Neutrophil (primary cell): ENCODE results near the gene COPZ2.
"Not testable (repeated sequence)": the region's sequence is repeated elsewhere in the genome, so short reads cannot be mapped to it uniquely, and the experiment has no call there.

Source experiments
- H3K27ac ChIP-seq: fragments of 200-600 bp; sonication (generic); 2 replicates; pipeline ENCODE4 v1.5.1; 2016; ENCODE audit warnings: mild to moderate bottlenecking, moderate library complexity
- H3K27me3 ChIP-seq: fragments of 200-600 bp; sonication (generic); 2 replicates; pipeline ENCODE4 v1.6.0; 2016; ENCODE audit warnings: mild to moderate bottlenecking
- H3K36me3 ChIP-seq: fragments of 200-600 bp; sonication (generic); 2 replicates; pipeline ENCODE4 v1.5.1; 2017
- H3K4me1 ChIP-seq, 2 experiments: fragments of 200-600 bp in 1 of 2; sonication (generic) in 1 of 2; 1 replicate in 1 of 2; 2 replicates in 1 of 2; pipeline versions ENCODE4 v1.5.1 to v1.6.1; 2013 to 2016; ENCODE audit warnings: low read depth in 1 of 2, low read length in 1 of 2, mild to moderate bottlenecking in 1 of 2, moderate library complexity in 1 of 2; ENCODE audit not compliant: control insufficient read depth in 1 of 2, insufficient read depth in 1 of 2
- H3K4me3 ChIP-seq, 2 experiments: fragments of 200-600 bp in 1 of 2; sonication (generic) in 1 of 2; 1 replicate in 1 of 2; 2 replicates in 1 of 2; pipeline ENCODE4 v1.5.1; 2013 to 2016; ENCODE audit warnings: low read depth in 1 of 2, low read length in 1 of 2, mild to moderate bottlenecking in 1 of 2, moderate library complexity in 1 of 2
- H3K9me3 ChIP-seq: fragments of 200-600 bp; sonication (generic); 2 replicates; pipeline ENCODE4 v1.5.1; 2016
- TF ChIP-seq, protein P1 (sequence below): fragments of 200-600 bp; sonication (generic); IDR thresholded peaks from 2 replicates; pipeline ENCODE4 v1.5.1; 2016; ENCODE audit warnings: antibody characterized with exemption

Gene COPZ2, protein sequence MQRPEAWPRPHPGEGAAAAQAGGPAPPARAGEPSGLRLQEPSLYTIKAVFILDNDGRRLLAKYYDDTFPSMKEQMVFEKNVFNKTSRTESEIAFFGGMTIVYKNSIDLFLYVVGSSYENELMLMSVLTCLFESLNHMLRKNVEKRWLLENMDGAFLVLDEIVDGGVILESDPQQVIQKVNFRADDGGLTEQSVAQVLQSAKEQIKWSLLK

GRCh38 chr17:48037036-48037837 is at the start of gene COPZ2:
COPZ2 (minus strand) TSS chr17:48037797; CDS start chr17:48037777, 20 bp downstream.
- TF ChIP-seq, protein P1, sequence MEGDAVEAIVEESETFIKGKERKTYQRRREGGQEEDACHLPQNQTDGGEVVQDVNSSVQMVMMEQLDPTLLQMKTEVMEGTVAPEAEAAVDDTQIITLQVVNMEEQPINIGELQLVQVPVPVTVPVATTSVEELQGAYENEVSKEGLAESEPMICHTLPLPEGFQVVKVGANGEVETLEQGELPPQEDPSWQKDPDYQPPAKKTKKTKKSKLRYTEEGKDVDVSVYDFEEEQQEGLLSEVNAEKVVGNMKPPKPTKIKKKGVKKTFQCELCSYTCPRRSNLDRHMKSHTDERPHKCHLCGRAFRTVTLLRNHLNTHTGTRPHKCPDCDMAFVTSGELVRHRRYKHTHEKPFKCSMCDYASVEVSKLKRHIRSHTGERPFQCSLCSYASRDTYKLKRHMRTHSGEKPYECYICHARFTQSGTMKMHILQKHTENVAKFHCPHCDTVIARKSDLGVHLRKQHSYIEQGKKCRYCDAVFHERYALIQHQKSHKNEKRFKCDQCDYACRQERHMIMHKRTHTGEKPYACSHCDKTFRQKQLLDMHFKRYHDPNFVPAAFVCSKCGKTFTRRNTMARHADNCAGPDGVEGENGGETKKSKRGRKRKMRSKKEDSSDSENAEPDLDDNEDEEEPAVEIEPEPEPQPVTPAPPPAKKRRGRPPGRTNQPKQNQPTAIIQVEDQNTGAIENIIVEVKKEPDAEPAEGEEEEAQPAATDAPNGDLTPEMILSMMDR, result peak; percentile 20
- no peak within 1 kb of the TSS for H3K27ac ChIP-seq
- peaks cover 7 to 9% of the 10 kb centered on the region in 2 experiments for H3K4me1 ChIP-seq
- H3K9me3 ChIP-seq, result no peaks in the 10 kb centered on the region
- no peaks in the 10 kb centered on the region for H3K36me3 ChIP-seq
- H3K27me3 ChIP-seq, result peaks cover 97% of the 10 kb centered on the region
- peak within 1 kb of the TSS; percentile 37 to 47 for H3K4me3 ChIP-seq

- Histone ChIP-seq H3K4me3 (no peak overlapping the region), H3K27me3 (no peaks in the 10 kb centered on the region), H3K36me3 (no peaks in the 10 kb centered on the region), H3K27ac (no peak overlapping the region), H3K9me3 (no peaks in the 10 kb centered on the region), H3K4me1 (no peaks in the 10 kb centered on the region)
- TF ChIP-seq, protein P1, result no peak
These were observed 47.3 kb upstream of the COPZ2 start for GRCh38 chr17:48084932-48085331.

DNA sequence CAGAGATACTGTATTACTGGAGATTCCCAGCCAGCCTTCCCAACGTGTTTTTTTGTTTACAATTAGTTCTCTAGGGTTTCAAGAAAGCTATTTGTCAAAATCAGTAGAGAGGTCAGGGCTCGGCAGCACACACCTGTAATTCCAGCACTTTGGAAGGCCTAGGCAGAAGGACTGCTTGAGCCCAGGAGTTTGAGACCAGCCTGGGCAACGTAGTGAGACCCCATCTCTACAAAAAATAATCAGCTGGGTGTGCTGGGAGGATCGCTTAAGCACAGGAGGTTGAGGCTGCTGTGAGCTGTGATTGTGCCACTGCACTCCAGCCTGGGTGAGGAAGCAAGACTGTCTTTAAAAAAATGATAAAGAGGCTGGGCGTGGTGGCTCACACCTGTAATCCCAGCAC is 44.3 kb upstream of the COPZ2 start:
- Histone ChIP-seq H3K27me3 (no peaks in the 10 kb centered on the region), H3K4me1 (no peaks in the 10 kb centered on the region), H3K36me3 (no peaks in the 10 kb centered on the region), H3K27ac (no peak overlapping the region), H3K4me3 (no peak overlapping the region), H3K9me3 (no peaks in the 10 kb centered on the region)
- TF ChIP-seq, protein P1, result no peak

DNA sequence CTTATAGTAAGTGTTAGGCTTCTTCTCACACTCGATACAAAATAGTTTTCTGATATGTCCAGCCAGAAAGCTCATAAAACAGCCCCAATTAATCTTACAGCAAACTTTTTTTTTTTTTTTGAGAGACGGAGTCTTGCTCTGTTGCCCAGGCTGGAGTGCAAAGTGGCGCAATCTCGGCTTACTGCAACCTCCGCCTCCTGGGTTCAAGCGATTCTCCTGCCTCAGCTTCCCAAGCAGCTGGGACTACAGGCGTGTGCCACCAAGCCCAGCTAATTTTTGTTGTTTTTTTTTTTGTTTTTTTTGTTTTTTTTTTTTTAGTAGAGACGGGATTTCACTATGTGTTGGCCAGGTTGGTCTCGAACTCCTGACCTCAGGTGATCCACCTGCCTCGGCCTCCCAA is 39.6 kb upstream of the COPZ2 start:
- H3K4me3 ChIP-seq, H3K27me3 ChIP-seq, H3K4me1 ChIP-seq, H3K9me3 ChIP-seq, H3K27ac ChIP-seq: not testable (repeated sequence)
- peaks cover 42% of the 10 kb centered on the region for H3K36me3 ChIP-seq

GRCh38 chr17:48074322-48075081 is 36.9 kb upstream of the COPZ2 start:
- H3K27me3 ChIP-seq, result no peaks in the 10 kb centered on the region
- H3K9me3 ChIP-seq, result no peaks in the 10 kb centered on the region
- no peak overlapping the region for H3K27ac ChIP-seq
- peaks cover 64% of the 10 kb centered on the region for H3K36me3 ChIP-seq
- H3K4me3 ChIP-seq, result no peak overlapping the region
- TF ChIP-seq, protein P1, result peak; percentile 77
- no peaks in the 10 kb centered on the region for H3K4me1 ChIP-seq

- not testable (repeated sequence) for H3K4me3 ChIP-seq, H3K4me1 ChIP-seq, H3K27me3 ChIP-seq, H3K9me3 ChIP-seq, H3K27ac ChIP-seq
- peaks cover 73% of the 10 kb centered on the region for H3K36me3 ChIP-seq
These were observed 36.0 kb upstream of the COPZ2 start for GRCh38 chr17:48073566-48074094.

GRCh38 chr17:48072811-48073210 is 35.2 kb upstream of the COPZ2 start:
- not testable (repeated sequence) for H3K4me3 ChIP-seq, H3K9me3 ChIP-seq, H3K4me1 ChIP-seq, H3K27ac ChIP-seq, H3K27me3 ChIP-seq
- peaks cover 81% of the 10 kb centered on the region for H3K36me3 ChIP-seq
